Liver (tissue), 9 donors: ENCODE results near the gene ASPHD2. TPM values are rescaled to one million over a fixed set of nuclear protein-coding genes. Genes with fewer than 3 reads are reported as not detected.

Experiments used
- DNase-seq: peaks from one replicate; pipeline ENCODE4 v3.0.0-alpha.2; 2017; ENCODE audit warnings: low spot score
- H3K27ac ChIP-seq, 2 donors: one replicate each; pipeline ENCODE4 v1.7.0; 2013; ENCODE audit warnings: inconsistent platforms in 2 of 2, low read length in 2 of 2, control low read depth in 1 of 2, low read depth in 1 of 2, mild to moderate bottlenecking in 1 of 2
- H3K27me3 ChIP-seq, 4 donors: one replicate each; pipeline versions ENCODE4 v1.6.1 to v1.7.0; 2013; ENCODE audit warnings: low read length in 3 of 4, inconsistent platforms in 1 of 4, mild to moderate bottlenecking in 1 of 4, moderate library complexity in 1 of 4; ENCODE audit not compliant: control insufficient read depth in 4 of 4, insufficient read depth in 4 of 4
- H3K36me3 ChIP-seq, 4 donors: one replicate each; pipeline versions ENCODE4 v1.6.1 to v1.7.0; 2013; ENCODE audit warnings: low read length in 3 of 4, mild to moderate bottlenecking in 3 of 4, low read depth in 1 of 4, moderate library complexity in 1 of 4; ENCODE audit not compliant: control insufficient read depth in 4 of 4, insufficient read depth in 3 of 4
- H3K4me1 ChIP-seq, 4 donors: one replicate each; pipeline versions ENCODE4 v1.6.1 to v1.7.0; 2013; ENCODE audit warnings: low read length in 3 of 4, mild to moderate bottlenecking in 3 of 4, moderate library complexity in 1 of 4; ENCODE audit not compliant: control insufficient read depth in 4 of 4, insufficient read depth in 4 of 4
- H3K4me3 ChIP-seq, 3 donors: one replicate each; pipeline versions ENCODE4 v1.6.1 to v1.7.0; 2013; ENCODE audit warnings: low read length in 3 of 3, control low read depth in 1 of 3, low read depth in 1 of 3, mild to moderate bottlenecking in 1 of 3
- H3K9ac ChIP-seq, 2 donors: one replicate each; pipeline ENCODE4 v1.7.0; 2013; ENCODE audit warnings: low read length in 2 of 2, mild to moderate bottlenecking in 2 of 2, moderate library complexity in 2 of 2, control low read depth in 1 of 2, low read depth in 1 of 2
- H3K9me3 ChIP-seq, 4 donors: one replicate each; pipeline versions ENCODE4 v1.6.1 to v1.7.0; 2013; ENCODE audit warnings: low read length in 3 of 4; ENCODE audit not compliant: control insufficient read depth in 4 of 4
- ATF3 ChIP-seq: IDR thresholded peaks from 2 replicates; pipeline ENCODE4 v1.6.1; 2016; ENCODE audit warnings: antibody characterized with exemption
- CTCF ChIP-seq: fragments of 150-350 bp; IDR thresholded peaks from 2 replicates; pipeline ENCODE4 v1.5.1; 2017; ENCODE audit warnings: improper control_type of control experiment, low read depth, low read length; ENCODE audit not compliant: missing input control
- EGR1 ChIP-seq, 2 donors: IDR thresholded peaks; 2 replicates each; pipeline ENCODE4 v1.6.1; 2016 to 2018; ENCODE audit warnings: antibody characterized with exemption in 2 of 2, low read depth in 2 of 2
- FOXA1 ChIP-seq: IDR thresholded peaks from 2 replicates; pipeline ENCODE4 v1.6.1; 2016; ENCODE audit warnings: antibody characterized with exemption
- FOXA2 ChIP-seq: IDR thresholded peaks from 2 replicates; pipeline ENCODE4 v1.6.1; 2016; ENCODE audit warnings: antibody characterized with exemption
- GABPA ChIP-seq, 2 donors: IDR thresholded peaks in 1 of 2; conservative IDR thresholded peaks in 1 of 2; 2 replicates each; pipeline ENCODE4 v1.6.1; 2016; ENCODE audit warnings: antibody characterized with exemption in 2 of 2, mild to moderate bottlenecking in 1 of 2, moderate library complexity in 1 of 2
- HNF4A ChIP-seq, 2 donors: conservative IDR thresholded peaks; 2 replicates each; pipeline ENCODE4 v1.6.1; 2016; ENCODE audit warnings: antibody characterized with exemption in 2 of 2, mild to moderate bottlenecking in 2 of 2
- HNF4G ChIP-seq: IDR thresholded peaks from 2 replicates; pipeline ENCODE4 v1.6.1; 2016; ENCODE audit warnings: antibody characterized with exemption
- JUND ChIP-seq, 2 donors: IDR thresholded peaks; 2 replicates each; pipeline ENCODE4 v1.6.1; 2016; ENCODE audit warnings: antibody characterized with exemption in 2 of 2
- MAX ChIP-seq: IDR thresholded peaks from 2 replicates; pipeline ENCODE4 v1.6.1; 2016; ENCODE audit warnings: antibody characterized with exemption
- NR2F2 ChIP-seq: IDR thresholded peaks from 2 replicates; pipeline ENCODE4 v1.6.1; 2016; ENCODE audit warnings: antibody characterized with exemption
- RAD21 ChIP-seq, 2 donors: IDR thresholded peaks; 2 replicates each; pipeline ENCODE4 v1.6.1; 2016; ENCODE audit warnings: antibody characterized with exemption in 2 of 2, mild to moderate bottlenecking in 2 of 2
- REST ChIP-seq: IDR thresholded peaks from 2 replicates; pipeline ENCODE4 v1.6.1; 2016; ENCODE audit warnings: antibody characterized with exemption, mild to moderate bottlenecking
- RXRA ChIP-seq, 2 donors: IDR thresholded peaks; 2 replicates each; pipeline ENCODE4 v1.6.1; 2017 to 2018; ENCODE audit warnings: antibody characterized with exemption in 2 of 2, mild to moderate bottlenecking in 1 of 2
- SP1 ChIP-seq: IDR thresholded peaks from 2 replicates; pipeline ENCODE4 v1.6.1; 2018; ENCODE audit warnings: antibody characterized with exemption, mild to moderate bottlenecking
- YY1 ChIP-seq: IDR thresholded peaks from 2 replicates; pipeline ENCODE4 v1.6.1; 2016; ENCODE audit warnings: antibody characterized with exemption, mild to moderate bottlenecking
- ZBTB33 ChIP-seq: IDR thresholded peaks from 2 replicates; pipeline ENCODE4 v1.6.1; 2016; ENCODE audit warnings: antibody characterized with exemption
- WGBS: extraction: QIAGEN DNeasy Blood & Tissue Kit; methylation state at CpG from one replicate; pipeline ENCODE4 v1.1.7; 2013; 5-methylcytosine and 5-hydroxymethylcytosine counted together
- polyA plus RNA-seq, 2 donors: library from polyadenylated mRNA; stranded (reverse) in 1 of 2; unstranded in 1 of 2; fragments of 200-250 nt in 1 of 2; fragments of >200 nt in 1 of 2; fragmentation: Nextera tagmentation in 1 of 2; extraction: Ambion mirVana in 1 of 2; gene quantifications; one replicate each; pipeline versions ENCODE4 v1.2.1 to v1.2.3, GENCODE V29; 2013 to 2015
- total RNA-seq, 2 donors: library from RNA; depleted of rRNA; stranded (reverse); fragments of >200 nt; gene quantifications; one replicate each; pipeline ENCODE4 v1.2.3, GENCODE V29; 2014
- donor health status: healthy.
- donor health status: healthy.
- donor health status: healthy.
- donor health status: healthy.
- donor health status: healthy.

The ASPHD2 gene
- total and polyA plus RNA-seq, 4 donors: 0.12 to 0.47 (median 0.18) TPM

- DNase-seq: no peak
- no peak for TF ChIP-seq EGR1 (IDR thresholded peaks at IDR 0.05; ENCODE audit: low read depth in 2 of 2)
- no peak for TF ChIP-seq SP1
- TF ChIP-seq ZBTB33: no peak
- no peak for TF ChIP-seq CTCF
- no peak for TF ChIP-seq REST
- no peak for TF ChIP-seq HNF4A (conservative IDR thresholded peaks at IDR 0.05)
- no peak for TF ChIP-seq NR2F2
- no peak for TF ChIP-seq GABPA (IDR thresholded peaks at IDR 0.05 in 1 of 2, conservative IDR thresholded peaks at IDR 0.05 in 1 of 2)
- TF ChIP-seq FOXA1: no peak
- TF ChIP-seq HNF4G: no peak
- TF ChIP-seq RXRA (IDR thresholded peaks at IDR 0.05): no peak
- no peak for TF ChIP-seq ATF3
- no peaks in the 10 kb centered on the region for H3K9me3 ChIP-seq
Measured at GRCh38 chr22:26450453-26451185, 21.6 kb downstream of the ASPHD2 start.

GRCh38 chr22:26452236-26453016 lies 23.4 kb downstream of the ASPHD2 start:
- H3K27ac ChIP-seq: no peak overlapping the region
- 96% methylated on average over 23 of the region's 23 CpGs for WGBS
- no peaks in the 10 kb centered on the region for H3K27me3 ChIP-seq
- H3K4me1 ChIP-seq: no peaks in the 10 kb centered on the region
- peaks cover 3 to 45% (median 28%) of the 10 kb centered on the region in 4 donors for H3K36me3 ChIP-seq
- no peaks in the 10 kb centered on the region for H3K9me3 ChIP-seq
- DNase-seq: no peak
- H3K9ac ChIP-seq: no peak overlapping the region
- H3K4me3 ChIP-seq: no peak overlapping the region
- TF ChIP-seq SP1: no peak
- TF ChIP-seq FOXA1: no peak
- no peak for TF ChIP-seq MAX
- TF ChIP-seq REST: no peak
- no peak for TF ChIP-seq YY1
- no peak for TF ChIP-seq ATF3
- TF ChIP-seq RXRA (IDR thresholded peaks at IDR 0.05): no peak
- no peak for TF ChIP-seq GABPA (IDR thresholded peaks at IDR 0.05 in 1 of 2, conservative IDR thresholded peaks at IDR 0.05 in 1 of 2)
- no peak for TF ChIP-seq JUND (IDR thresholded peaks at IDR 0.05)
- no peak for TF ChIP-seq EGR1 (IDR thresholded peaks at IDR 0.05; ENCODE audit: low read depth in 2 of 2)
- TF ChIP-seq NR2F2: no peak
- no peak for TF ChIP-seq FOXA2
- TF ChIP-seq RAD21 (IDR thresholded peaks at IDR 0.05): no peak

More at GRCh38 chr22:26450453-26451185, 21.6 kb downstream of the ASPHD2 start:
- Histone ChIP-seq H3K9ac (no peak overlapping the region), H3K36me3 (peaks cover 1 to 34% (median 26%) of the 10 kb centered on the region in 4 donors), H3K27me3 (no peaks in the 10 kb centered on the region), H3K4me3 (no peak overlapping the region), H3K4me1 (no peaks in the 10 kb centered on the region), H3K27ac (no peak overlapping the region)
- 90% methylated on average over 9 of the region's 9 CpGs for WGBS
